SK-N-SH (cell line): Measurements from ENCODE around the gene CRIP2. TPM values are rescaled to one million over a fixed set of nuclear protein-coding genes. Genes with fewer than 3 reads are reported as not detected.

Experiments
- CTCF ChIA-PET: fragments of 300-600, 350-600 bp; formaldehyde crosslinking; extraction: SDS; loops from one replicate; lab custom pipeline; 2021; lab: Yijun Ruan, JAX
- POLR2A ChIA-PET: fragments of 350-600 bp; sonication (Branson Sonifier 250); formaldehyde crosslinking; extraction: SDS; loops from one replicate; lab custom pipeline; 2020; ENCODE audit warnings: antibody characterized with exemption, inconsistent platforms; lab: Yijun Ruan, JAX
- DNase-seq: peaks from one replicate; pipeline ENCODE4 v3.0.0; 2012
- H2AFZ ChIP-seq: fragments of 200-600 bp; sonication (generic); 2 replicates; pipeline ENCODE4 v1.8.1; 2016; ENCODE audit warnings: antibody characterized with exemption, mild to moderate bottlenecking, low read depth
- H3F3A ChIP-seq: fragments of 200-600 bp; sonication (generic); replicated peaks from 2 replicates; pipeline ENCODE3; 2016; ENCODE audit warnings: antibody characterized with exemption, mild to moderate bottlenecking; ENCODE audit not compliant: insufficient read depth
- H3K27ac ChIP-seq, 2 experiments: fragments of 200-500 bp in 1 of 2; fragments of 200-600 bp in 1 of 2; sonication (Bioruptor generic) in 1 of 2; sonication (generic), shearing (Covaris generic) in 1 of 2; 2 replicates each; pipeline versions ENCODE4 v1.5.1 to v1.6.1; 2014 to 2016; ENCODE audit warnings: low read depth in 2 of 2, inconsistent platforms in 1 of 2, low read length in 1 of 2, mild to moderate bottlenecking in 1 of 2, mixed read lengths in 1 of 2
- H3K27me3 ChIP-seq: fragments of 200-600 bp; sonication (generic), shearing (Covaris generic); 2 replicates; pipeline ENCODE4 v1.6.1; 2016; ENCODE audit warnings: mixed run types; ENCODE audit not compliant: insufficient read depth
- H3K36me3 ChIP-seq, 2 experiments: fragments of 200-500 bp in 1 of 2; fragments of 200-600 bp in 1 of 2; sonication (Bioruptor generic) in 1 of 2; sonication (generic) in 1 of 2; replicated peaks in 1 of 2; 2 replicates each; pipeline versions ENCODE3 to v1.5.1; 2014 to 2016; ENCODE audit warnings: low read length in 1 of 2, mild to moderate bottlenecking in 1 of 2; ENCODE audit not compliant: insufficient read depth in 2 of 2, control insufficient read depth in 1 of 2
- H3K4me1 ChIP-seq, 2 experiments: fragments of 200-500 bp in 1 of 2; fragments of 200-600 bp in 1 of 2; sonication (Bioruptor generic) in 1 of 2; sonication (generic), shearing (Covaris generic) in 1 of 2; 2 replicates each; pipeline versions ENCODE4 v1.5.1 to v1.6.1; 2014 to 2016; ENCODE audit warnings: low read depth in 1 of 2, low read length in 1 of 2, mixed run types in 1 of 2; ENCODE audit not compliant: insufficient read depth in 2 of 2, control insufficient read depth in 1 of 2
- H3K4me2 ChIP-seq: fragments of 200-600 bp; sonication (generic), shearing (Covaris generic); 2 replicates; pipeline ENCODE4 v1.6.1; 2017; ENCODE audit warnings: mixed run types
- H3K4me3 ChIP-seq, 2 experiments: fragments of 200-500 bp in 1 of 2; fragments of 200-600 bp in 1 of 2; sonication (Bioruptor generic) in 1 of 2; sonication (generic), shearing (Covaris generic) in 1 of 2; 2 replicates each; pipeline versions ENCODE4 v1.5.1 to v1.8.1; 2014 to 2016; ENCODE audit warnings: low read depth in 2 of 2, inconsistent platforms in 1 of 2, low read length in 1 of 2, mild to moderate bottlenecking in 1 of 2, mixed read lengths in 1 of 2, moderate library complexity in 1 of 2
- H3K79me2 ChIP-seq: fragments of 200-600 bp; sonication (generic); 2 replicates; pipeline ENCODE4 v1.8.1; 2017; ENCODE audit warnings: mild to moderate bottlenecking; ENCODE audit not compliant: insufficient read depth
- H3K9ac ChIP-seq: fragments of 200-600 bp; sonication (generic); 2 replicates; pipeline ENCODE4 v1.6.1; 2017; ENCODE audit warnings: mixed run types
- H3K9me2 ChIP-seq: fragments of 200-600 bp; sonication (generic); 2 replicates; pipeline ENCODE4 v1.6.1; 2017; ENCODE audit warnings: mixed run types
- H3K9me3 ChIP-seq: fragments of 200-600 bp; sonication (generic); 2 replicates; pipeline ENCODE4 v1.6.1; 2017; ENCODE audit warnings: mixed run types, mild to moderate bottlenecking, moderate library complexity
- H4K20me1 ChIP-seq: fragments of 200-600 bp; sonication (generic); 2 replicates; pipeline ENCODE4 v1.6.1; 2017; ENCODE audit warnings: mild to moderate bottlenecking, mixed run types; ENCODE audit not compliant: insufficient read depth
- FOSL2 ChIP-seq: IDR thresholded peaks from 2 replicates; pipeline ENCODE4 v1.4.0; 2012; ENCODE audit warnings: low read depth, mild to moderate bottlenecking, moderate library complexity, borderline replicate concordance
- FOXJ3 ChIP-seq: sonication (generic); formaldehyde crosslinking; IDR thresholded peaks from 2 replicates; pipeline ENCODE4 v1.5.1; 2020; ENCODE audit warnings: mild to moderate bottlenecking, missing genetic modification reagents
- MEF2A ChIP-seq: IDR thresholded peaks from 2 replicates; pipeline ENCODE4 v1.4.0; 2012; ENCODE audit warnings: low read depth, borderline replicate concordance
- MXI1 ChIP-seq: IDR thresholded peaks from 2 replicates; pipeline ENCODE4 v1.6.1; 2012; ENCODE audit warnings: mild to moderate bottlenecking, low read depth, low read length, improper control_type of control experiment
- POLR2AphosphoS5 ChIP-seq: IDR thresholded peaks from 2 replicates; pipeline ENCODE4 v1.6.1; 2012; ENCODE audit warnings: low read depth, low read length
- RCOR1 ChIP-seq: fragments of 150-350 bp; IDR thresholded peaks from 2 replicates; pipeline ENCODE4 v1.6.1; 2017; ENCODE audit warnings: antibody characterized with exemption, low read length
- RFX5 ChIP-seq: IDR thresholded peaks from 2 replicates; pipeline ENCODE4 v1.6.1; 2012; ENCODE audit warnings: mild to moderate bottlenecking, improper control_type of control experiment, low read length
- RXRA ChIP-seq: IDR thresholded peaks from 2 replicates; pipeline ENCODE4 v1.4.0; 2012; ENCODE audit warnings: low read depth, mild to moderate bottlenecking, borderline replicate concordance
- TCF12 ChIP-seq: IDR thresholded peaks from 2 replicates; pipeline ENCODE4 v1.4.0; 2012
- TEAD4 ChIP-seq: IDR thresholded peaks from 2 replicates; pipeline ENCODE4 v1.4.0; 2012; ENCODE audit warnings: mild to moderate bottlenecking, borderline replicate concordance; ENCODE audit not compliant: insufficient read depth
- USF2 ChIP-seq: fragments of 150-350 bp; IDR thresholded peaks from 2 replicates; pipeline ENCODE4 v1.6.1; 2017; ENCODE audit warnings: antibody characterized with exemption, low read length, low read depth, borderline replicate concordance
- YY1 ChIP-seq: IDR thresholded peaks from 2 replicates; pipeline ENCODE4 v1.4.0; 2012; ENCODE audit warnings: low read depth, mild to moderate bottlenecking
- WGBS: methylation state at CpG from one replicate; pipeline ENCODE4 v1.1.6; 2017; ENCODE audit warnings: low lambda C conversion rate; 5-methylcytosine and 5-hydroxymethylcytosine counted together
- polyA plus RNA-seq, 3 experiments: library from polyadenylated mRNA; depleted of rRNA; stranded (reverse); fragments of >200 nt; gene quantifications; 2 replicates each; pipeline ENCODE4 v1.2.3, GENCODE V29; 2012

Gene CRIP2
- polyA plus RNA-seq, 1 of the 3 experiments (the other 2 are of a cell fraction) = 335 TPM

- Histone ChIP-seq H3K27ac (no peak overlapping the region), H3K36me3 (no peaks in the 10 kb centered on the region), H3K4me3 (no peak overlapping the region), H3K27me3 (no peaks in the 10 kb centered on the region), H3K9me3 (no peaks in the 10 kb centered on the region), H3F3A (no peaks in the 10 kb centered on the region), H3K9me2 (no peaks in the 10 kb centered on the region), H3K4me1 (peaks cover 0 to 9% of the 10 kb centered on the region in 2 experiments; a peak in 1 of 4 replicates), H3K4me2 (no peak overlapping the region), H4K20me1 (no peaks in the 10 kb centered on the region), H2AFZ (no peak overlapping the region), H3K79me2 (no peaks in the 10 kb centered on the region), H3K9ac (no peak overlapping the region)
- TF ChIP-seq MXI1 (no peak), RXRA (no peak), POLR2AphosphoS5 (no peak), RFX5 (no peak), MEF2A (no peak), YY1 (no peak), USF2 (no peak)
- WGBS = 62% methylated on average over 13 of the region's 13 CpGs
- CTCF ChIA-PET = interaction anchor here (1.2 to 1.3 kb wide), 3 partner anchors 21 to 36 kb away, joined by 4 to 5 read pairs (median 5); no protein-coding TSS in a partner anchor
- no peak for DNase-seq
- POLR2A ChIA-PET = no interaction called here
These were observed 27.1 kb downstream of the CRIP2 start for GRCh38 chr14:105501504-105502291.

- no peaks in the 10 kb centered on the region for H3K9me2 ChIP-seq
- H3K4me1 ChIP-seq = peaks cover 0 to 9% of the 10 kb centered on the region in 2 experiments; a peak in 1 of 4 replicates
- H3K9ac ChIP-seq = no peak overlapping the region
- H3F3A ChIP-seq = no peaks in the 10 kb centered on the region
- H3K4me2 ChIP-seq = no peak overlapping the region
- H2AFZ ChIP-seq = no peak overlapping the region
- ChIA-PET CTCF (interaction anchor here (0.8 to 1.3 kb wide), 3 partner anchors 25 to 35 kb away, joined by 3 to 5 read pairs (median 5); no protein-coding TSS in a partner anchor), POLR2A (interaction anchor here (0.6 kb wide), 1 partner anchor 100 kb away, joined by 4 read pairs; no protein-coding TSS in a partner anchor)
- H3K79me2 ChIP-seq = no peaks in the 10 kb centered on the region
- WGBS = 88% methylated on average over 8 of the region's 18 CpGs
- no peaks in the 10 kb centered on the region for H3K9me3 ChIP-seq
- H3K36me3 ChIP-seq = no peaks in the 10 kb centered on the region
- peak; percentile 26 for DNase-seq
- no peak overlapping the region for H3K27ac ChIP-seq
- TF ChIP-seq TCF12 = no peak
- TF ChIP-seq TEAD4 = no peak
- no peak for TF ChIP-seq FOXJ3 (CRISPR knock-in tag)
- TF ChIP-seq RCOR1 = no peak
- no peak for TF ChIP-seq FOSL2
- TF ChIP-seq RXRA = no peak
- H4K20me1 ChIP-seq = no peaks in the 10 kb centered on the region
- no peaks in the 10 kb centered on the region; the same call in 1 of the 2 replicates for H3K27me3 ChIP-seq
- H3K4me3 ChIP-seq = no peak overlapping the region
These were observed 28.1 kb downstream of the CRIP2 start for GRCh38 chr14:105502446-105503295.
